ENCODE results near the gene ITGB3. TPM values are rescaled to one million over a fixed set of nuclear protein-coding genes. Genes with fewer than 3 reads are reported as not detected.

The ITGB3 gene
- total and polyA plus RNA-seq, 9 of the 15 experiments (the other 6 are each of a cell fraction or from before 2014, with no cell fraction given): 0.08 to 2.6 (median 0.62) TPM; not detected in 1

DNA sequence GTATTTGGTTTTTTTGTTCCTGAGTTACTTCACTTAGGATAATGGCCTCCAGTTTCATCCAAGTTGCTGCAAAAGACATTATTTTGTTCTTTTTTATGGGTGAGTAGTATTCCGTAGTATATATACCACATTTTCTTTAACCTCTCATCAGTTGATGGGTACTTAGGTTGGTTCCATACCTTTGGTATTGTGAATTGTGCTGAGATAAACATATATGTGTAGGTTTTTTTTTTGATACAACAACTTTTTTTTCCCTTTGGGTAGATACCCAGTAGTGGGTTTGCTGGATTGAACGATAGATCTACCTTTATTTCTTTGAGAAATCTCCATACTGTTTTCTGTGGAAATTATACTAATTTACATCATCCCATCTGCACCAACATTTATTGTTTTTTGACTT, 76.9 kb downstream of the ITGB3 start:
- no peak overlapping the region for H3K4me2 ChIP-seq (ENCODE audit: insufficient read depth, low read length)
- ChIA-PET POLR2A (no interaction called here), CTCF (ENCODE audit: low intra/inter-chr PET ratio) (no interaction called here)
- no peaks in the 10 kb centered on the region for H3K4me1 ChIP-seq (replicated peaks in 1 of 2; ENCODE audit: control insufficient read depth in 2 of 2, insufficient read depth in 2 of 2, low read length in 2 of 2)
- ATAC-seq (no peak), DNase-seq (ENCODE audit: extremely low read depth in 1 of 4, low spot score in 3 of 4) (no peak), FAIRE-seq (no peak)
- peak; percentile 27; the same call in 1 of the 2 replicates for TF ChIP-seq ZNF316 (IDR thresholded peaks at IDR 0.05)
- TF ChIP-seq RBM15 (IDR thresholded peaks at IDR 0.05; ENCODE audit: insufficient read depth, low read length): no peak
- 47% methylated on average over 2 of the region's 2 CpGs for WGBS (ENCODE audit: insufficient coverage, low coverage, missing lambda C conversion rate)
- no peaks in the 10 kb centered on the region for H3K9me1 ChIP-seq (ENCODE audit: control insufficient read depth, insufficient read depth, low read length)
- intact Hi-C loops (cut with micrococcal nuclease): no loop called here
- H4K20me1 ChIP-seq (replicated peaks; ENCODE audit: control insufficient read depth, insufficient read depth, low read length): no peaks in the 10 kb centered on the region
- in situ Hi-C loops (cut with MboI): no loop called here
- H3K9me3 ChIP-seq (replicated peaks; ENCODE audit: control insufficient read depth, insufficient read depth, low read depth, low read length): no peaks in the 10 kb centered on the region
- H3K36me3 ChIP-seq (ENCODE audit: control insufficient read depth, insufficient read depth, low read length): no peaks in the 10 kb centered on the region
- H3K27me3 ChIP-seq (ENCODE audit: control insufficient read depth in 2 of 2, insufficient read depth in 2 of 2, low read length in 2 of 2): no peaks in the 10 kb centered on the region
- H3K27ac ChIP-seq (ENCODE audit: extremely low read depth, low read depth, low read length): no peak overlapping the region
- H2AFZ ChIP-seq (ENCODE audit: low read depth, low read length): no peak overlapping the region
- H3K9ac ChIP-seq (ENCODE audit: insufficient read depth in 1 of 2, low read depth in 2 of 2, low read length in 2 of 2): no peak overlapping the region
- no peaks in the 10 kb centered on the region for H3K79me2 ChIP-seq (ENCODE audit: control insufficient read depth, insufficient read depth, low read length)
- BruUV-seq (replicated peaks): no TSS peak
- H3K4me3 ChIP-seq: no peak overlapping the region

DNA sequence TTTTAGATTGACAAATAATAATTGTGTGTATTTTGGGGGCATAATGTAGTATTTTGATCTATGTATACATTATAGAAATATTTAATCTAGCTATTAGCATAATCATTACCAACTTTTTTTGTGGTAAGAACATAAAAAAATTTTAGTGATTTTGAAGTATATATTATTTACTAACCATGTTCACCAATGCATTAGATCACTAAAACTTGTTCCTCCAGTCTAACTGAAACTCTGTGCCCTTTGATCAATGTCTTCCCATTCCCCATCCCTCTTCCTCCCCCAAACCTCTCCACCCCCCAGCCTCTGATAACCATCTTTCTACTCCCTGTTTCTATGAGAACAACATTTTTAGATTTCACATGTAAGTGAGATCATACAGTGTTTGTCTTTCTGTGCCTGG, 78.7 kb downstream of the ITGB3 start:
- Histone ChIP-seq H3K27ac (ENCODE audit: extremely low read depth, low read depth, low read length) (no peak overlapping the region), H3K4me2 (ENCODE audit: insufficient read depth, low read length) (no peak overlapping the region), H3K79me2 (ENCODE audit: control insufficient read depth, insufficient read depth, low read length) (no peaks in the 10 kb centered on the region), H3K9me1 (ENCODE audit: control insufficient read depth, insufficient read depth, low read length) (no peaks in the 10 kb centered on the region), H3K9ac (ENCODE audit: insufficient read depth in 1 of 2, low read depth in 2 of 2, low read length in 2 of 2) (no peak overlapping the region), H3K27me3 (ENCODE audit: control insufficient read depth in 2 of 2, insufficient read depth in 2 of 2, low read length in 2 of 2) (no peaks in the 10 kb centered on the region), H3K4me3 (no peak overlapping the region), H2AFZ (ENCODE audit: low read depth, low read length) (no peak overlapping the region), H3K9me3 (replicated peaks; ENCODE audit: control insufficient read depth, insufficient read depth, low read depth, low read length) (no peaks in the 10 kb centered on the region), H3K36me3 (ENCODE audit: control insufficient read depth, insufficient read depth, low read length) (no peaks in the 10 kb centered on the region), H3K4me1 (replicated peaks in 1 of 2; ENCODE audit: control insufficient read depth in 2 of 2, insufficient read depth in 2 of 2, low read length in 2 of 2) (no peaks in the 10 kb centered on the region), H4K20me1 (replicated peaks; ENCODE audit: control insufficient read depth, insufficient read depth, low read length) (no peaks in the 10 kb centered on the region)
- intact Hi-C loops (cut with micrococcal nuclease): no loop called here
- DNase-seq (ENCODE audit: extremely low read depth in 1 of 4, low spot score in 3 of 4) (no peak), FAIRE-seq (no peak), ATAC-seq (no peak)
- ChIA-PET CTCF (ENCODE audit: low intra/inter-chr PET ratio) (no interaction called here), POLR2A (no interaction called here)
- BruUV-seq (replicated peaks): no TSS peak
- in situ Hi-C loops (cut with MboI): no loop called here
- TF ChIP-seq ZZZ3 (IDR thresholded peaks at IDR 0.05) (no peak), TCFL5 (CRISPR knock-in tag; conservative IDR thresholded peaks at IDR 0.05) (no peak), RFX1 (IDR thresholded peaks at IDR 0.05) (peak; percentile 26; the same call in 1 of the 2 replicates), ZNF57 (CRISPR knock-in tag; IDR thresholded peaks at IDR 0.05) (no peak), HNRNPK (IDR thresholded peaks at IDR 0.05; ENCODE audit: low read depth, low read length, poor library complexity, severe bottlenecking) (peak; percentile 40), RNF219 (CRISPR knock-in tag; IDR thresholded peaks at IDR 0.05) (no peak), ZNF263 (CRISPR knock-in tag; IDR thresholded peaks at IDR 0.05; ENCODE audit: borderline replicate concordance) (no peak), ZFPM2 (CRISPR knock-in tag; IDR thresholded peaks at IDR 0.05) (no peak), MEF2D (tag; conservative IDR thresholded peaks at IDR 0.05; ENCODE audit: low read depth) (no peak), ZBTB7A (IDR thresholded peaks at IDR 0.05; ENCODE audit: borderline replicate concordance, control insufficient read depth, low read depth, low read length) (no peak), RB1 (IDR thresholded peaks at IDR 0.05; ENCODE audit: low read depth) (no peak), ELK3 (CRISPR knock-in tag; IDR thresholded peaks at IDR 0.05) (no peak), PCBP2 (IDR thresholded peaks at IDR 0.05; ENCODE audit: low read depth, low read length, poor library complexity, severe bottlenecking) (peak; percentile 16)
